AG08395 (cell line): ENCODE data around the gene DOCK6.

Experiments
- DNase-seq: peaks from one replicate; pipeline ENCODE4 v3.0.0; 2012; ENCODE audit warnings: mixed read lengths, low spot score

DOCK6 gene

GRCh38 chr19:11225172-11225571 is 37.2 kb downstream of the DOCK6 start:
- DNase-seq: no peak

DNA sequence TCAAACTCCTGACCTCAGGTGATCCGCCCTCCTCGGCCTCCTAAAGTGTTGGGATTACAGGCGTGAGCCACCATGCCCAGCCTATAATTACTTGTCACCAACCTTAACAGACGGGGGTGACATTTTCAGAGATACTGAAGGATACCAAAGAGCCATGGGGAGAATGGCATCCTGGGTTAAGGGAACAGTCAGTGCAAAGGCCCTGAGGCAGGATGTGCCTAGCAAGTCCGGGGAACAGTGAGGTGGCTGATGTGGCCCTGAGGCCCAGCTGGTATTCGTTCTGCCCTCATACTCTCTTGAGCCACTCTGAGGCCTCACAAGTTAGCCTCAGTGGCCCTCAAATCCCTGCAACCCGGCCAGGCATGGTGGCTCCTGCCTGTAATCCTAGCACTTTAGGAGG is 37.9 kb downstream of the DOCK6 start:
- no peak for DNase-seq

DNA sequence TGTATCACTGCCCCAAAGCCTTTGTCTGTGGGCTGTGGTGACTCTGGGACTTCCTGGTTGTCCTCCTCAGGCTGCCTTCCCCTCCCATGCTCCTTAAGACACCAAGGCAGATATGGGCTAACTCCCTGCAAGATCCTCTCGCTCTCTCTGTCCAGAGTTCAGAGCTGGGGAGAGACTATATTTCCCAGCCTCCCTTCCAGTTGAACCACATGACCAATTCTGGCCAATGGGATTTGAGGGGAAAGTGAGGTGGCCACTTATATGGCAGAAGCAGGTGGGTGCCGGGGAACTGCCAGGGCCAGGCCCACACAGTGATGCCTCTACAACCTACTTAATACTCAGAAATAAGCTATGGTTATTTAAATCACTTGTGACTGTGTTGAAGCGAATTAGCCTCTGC is 39.1 kb downstream of the DOCK6 start:
- no peak for DNase-seq

GRCh38 chr19:11221082-11221598 is 41.2 kb downstream of the DOCK6 start:
- DNase-seq: no peak

DNA sequence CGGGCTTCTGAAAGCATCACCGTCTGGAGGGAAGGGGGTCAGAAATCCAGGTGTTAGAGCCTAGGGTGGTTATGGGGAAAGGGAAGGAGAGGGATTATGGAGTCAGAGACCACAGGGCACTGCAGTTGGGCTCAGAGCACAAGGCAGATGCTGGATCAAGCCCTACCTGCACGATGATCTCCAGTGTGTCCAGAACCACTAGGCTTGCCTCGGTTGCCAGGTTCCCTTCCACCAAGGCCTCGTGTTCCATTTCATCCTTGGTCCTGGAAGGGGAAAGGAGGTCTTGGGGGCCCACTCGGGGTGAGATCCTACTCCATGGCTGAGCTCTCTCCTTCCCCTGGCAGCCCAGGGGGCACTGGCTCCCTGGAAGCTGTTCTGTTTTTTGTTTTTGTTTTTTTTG is 47.9 kb downstream of the DOCK6 start:
- no peak for DNase-seq

DNA sequence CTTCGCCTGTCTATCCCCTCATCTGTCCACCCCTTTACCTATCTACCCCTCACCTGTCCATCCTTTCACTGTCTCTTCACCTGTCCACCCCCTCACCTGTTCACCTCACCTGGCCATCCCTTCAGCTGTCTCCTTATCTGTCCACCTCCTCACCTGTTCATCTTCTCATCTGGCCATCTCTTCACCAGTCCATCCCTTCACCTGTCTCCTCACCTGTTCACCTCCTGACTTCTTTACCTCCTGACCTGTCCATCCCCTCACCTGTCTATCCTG is 51.7 kb downstream of the DOCK6 start:
- DNase-seq: no peak

- no peak for DNase-seq
These were observed 52.3 kb downstream of the DOCK6 start for GRCh38 chr19:11209839-11210655.

DNA sequence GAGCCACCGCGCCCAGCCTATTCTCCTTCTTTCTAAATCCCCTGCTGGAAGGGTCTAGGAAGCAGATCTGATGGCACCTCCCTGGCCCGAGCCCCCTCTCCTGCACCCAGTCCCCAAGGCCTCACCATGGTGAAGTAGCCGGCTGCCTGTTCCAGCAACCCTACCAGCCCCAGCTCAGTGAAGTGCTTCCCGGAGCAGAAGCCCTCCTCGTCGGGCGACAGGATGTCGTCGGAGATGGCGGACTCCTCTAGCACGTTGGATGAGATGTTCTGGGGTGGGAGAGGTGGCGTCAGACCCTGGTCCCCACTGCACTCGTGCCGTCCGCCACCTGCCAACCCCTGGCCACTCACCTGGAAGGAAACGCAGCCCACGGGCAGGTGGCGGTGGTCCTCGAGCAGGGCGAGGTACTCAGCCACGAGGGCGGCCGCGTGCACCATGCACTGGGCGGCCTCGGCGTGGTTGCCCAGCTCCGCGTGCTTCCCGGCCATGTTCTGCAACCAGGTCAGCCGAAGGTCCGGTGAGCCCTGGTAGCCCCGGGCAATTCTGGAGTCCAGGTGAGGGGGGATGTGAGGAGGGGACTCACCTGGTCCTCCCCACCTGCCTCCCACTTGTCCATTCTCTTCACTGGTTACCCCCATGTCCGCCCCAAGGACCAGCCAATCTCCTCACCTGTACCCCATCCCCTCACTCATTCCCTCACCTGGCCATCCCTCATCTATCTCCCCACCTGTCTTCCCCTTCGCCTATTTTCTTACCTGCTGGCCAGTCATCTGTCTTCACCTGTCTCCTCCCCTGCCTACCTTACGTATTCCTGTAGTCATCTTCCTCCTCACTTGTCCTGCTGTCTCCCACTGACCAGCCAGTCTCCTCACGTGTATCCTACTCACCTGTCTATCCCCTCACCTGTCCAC is 53.5 kb downstream of the DOCK6 start:
- no peak for DNase-seq

GRCh38 chr19:11205939-11206570 is 56.3 kb downstream of the DOCK6 start:
- DNase-seq: no peak

- no peak for DNase-seq
These were observed 57.4 kb downstream of the DOCK6 start for GRCh38 chr19:11204943-11205349.

GRCh38 chr19:11204076-11204602 is 58.2 kb downstream of the DOCK6 start:
- DNase-seq: no peak

- DNase-seq: peak; percentile 94
These were observed 58.9 kb downstream of the DOCK6 start for GRCh38 chr19:11203194-11204075.

GRCh38 chr19:11202488-11203193 is 59.7 kb downstream of the DOCK6 start:
- no peak for DNase-seq

DNA sequence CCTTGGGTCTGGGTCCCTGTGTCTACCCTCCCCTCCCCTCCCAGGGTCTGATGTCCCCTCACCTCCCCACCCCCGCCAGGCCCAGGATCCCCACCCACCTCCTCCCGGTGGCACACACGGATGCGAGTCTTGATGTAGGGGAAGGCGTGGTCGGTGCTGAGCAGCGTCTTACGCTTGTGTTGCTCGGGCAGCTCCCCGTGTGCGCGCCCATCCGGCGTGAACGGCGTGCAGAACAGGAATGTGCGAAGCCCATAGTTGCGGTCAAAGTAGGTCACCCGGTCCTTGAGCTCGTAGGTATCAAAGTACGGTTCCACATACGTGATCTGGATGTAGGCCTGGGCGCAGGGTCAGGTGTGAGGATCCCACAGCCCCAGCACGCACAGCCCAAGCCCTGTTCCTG is 60.5 kb downstream of the DOCK6 start:
- DNase-seq: no peak

DNA sequence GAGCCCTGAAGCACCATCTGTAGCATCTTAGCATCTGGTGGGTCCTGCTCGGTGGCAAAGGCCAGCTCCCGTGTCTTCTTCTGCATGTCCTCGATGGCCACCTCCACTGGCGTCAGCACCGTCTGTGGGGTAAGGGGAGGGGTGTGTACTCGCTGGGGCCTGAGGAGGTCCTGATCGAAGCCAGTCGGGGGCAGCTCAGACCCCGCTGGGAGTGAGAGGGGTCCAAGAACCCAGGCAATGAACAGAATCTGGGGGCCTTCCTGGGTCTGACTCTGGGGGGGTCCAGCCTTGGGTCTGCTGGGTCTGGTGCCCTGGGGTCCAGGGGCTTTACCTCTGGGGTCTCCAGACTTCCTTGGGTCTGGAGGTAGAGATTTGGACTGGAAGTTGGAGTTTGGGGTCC is 61.4 kb downstream of the DOCK6 start:
- DNase-seq: no peak

DNA sequence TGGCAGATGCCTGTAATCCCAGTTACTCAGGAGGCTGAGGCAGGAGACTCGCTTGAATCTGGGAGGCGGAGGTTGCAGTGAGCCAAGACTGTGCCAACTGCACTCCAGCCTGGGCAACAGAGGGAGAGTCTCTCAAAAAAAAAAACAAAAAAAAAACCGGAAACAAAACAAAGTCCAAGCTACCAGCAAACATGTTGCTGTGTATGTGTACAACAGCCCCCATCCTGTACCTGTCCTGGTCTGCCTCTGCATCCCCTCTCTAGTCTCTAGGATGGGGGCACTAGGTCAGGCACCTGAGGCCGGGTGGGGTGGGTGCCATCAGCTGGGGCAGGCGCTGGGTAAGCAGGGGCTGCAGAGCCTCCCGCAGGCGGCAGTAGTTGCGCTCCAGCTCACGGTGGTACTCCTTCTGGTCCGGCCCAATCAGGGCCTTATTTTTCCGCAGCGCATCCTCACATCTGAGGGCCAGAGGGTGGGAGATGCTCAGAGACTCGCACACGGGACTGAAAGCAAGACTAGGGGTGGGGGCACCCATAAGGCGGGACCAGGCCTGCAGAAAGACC is 62.2 kb downstream of the DOCK6 start:
- DNase-seq: no peak

DNA sequence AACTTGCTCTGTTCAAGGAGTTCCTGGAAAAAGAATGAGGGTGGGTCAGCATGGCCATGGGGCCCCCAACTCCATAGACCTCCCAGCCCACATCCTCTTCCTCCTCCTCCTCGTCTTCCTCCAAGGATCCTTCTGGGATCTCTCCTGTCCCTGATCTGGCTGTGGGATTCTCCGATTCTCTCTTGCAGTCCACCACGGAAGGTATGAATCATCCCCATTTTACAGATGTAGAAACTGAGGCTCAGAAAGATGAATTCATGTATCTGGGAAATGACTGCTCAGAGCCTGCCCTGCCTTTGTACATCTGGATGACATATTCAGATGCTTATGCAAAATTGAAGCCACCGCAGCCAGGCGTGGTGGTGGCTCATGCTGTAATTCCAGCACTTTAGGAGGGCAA is 62.8 kb downstream of the DOCK6 start:
- DNase-seq: no peak

- no peak for DNase-seq
These were observed 63.4 kb downstream of the DOCK6 start for GRCh38 chr19:11198769-11199424.

DNA sequence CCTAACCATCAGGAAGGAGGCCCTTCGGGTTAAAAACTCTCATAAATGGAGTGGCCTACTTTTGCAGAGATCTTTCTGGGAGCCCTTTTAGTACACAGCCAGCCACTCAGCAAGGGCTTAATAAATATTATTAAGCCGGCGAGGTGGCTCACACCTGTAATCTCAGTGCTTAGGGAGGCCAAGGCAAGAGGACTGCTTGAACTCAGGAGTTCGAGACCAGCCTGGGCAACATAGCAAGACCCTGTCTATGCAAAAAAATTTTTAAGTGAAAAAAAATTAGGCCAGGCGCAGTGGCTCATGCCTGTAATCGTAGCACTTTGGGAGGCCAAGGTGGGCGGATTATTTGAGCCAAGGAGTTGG is 64.2 kb downstream of the DOCK6 start:
- DNase-seq: no peak
